GM18858 (cell line): Measurements from ENCODE around the gene ADCYAP1.

ENCODE experiments used
- ATAC-seq: cut with Tn5 transposase; IDR thresholded peaks from one replicate; pipeline ENCODE4 v1.9.1; 2021; ENCODE audit not compliant: unreplicated experiment

Gene ADCYAP1

GRCh38 chr18:959854-960253, 55.2 kb downstream of the ADCYAP1 start:
- ATAC-seq: no peak
